Body of pancreas (tissue), 4 donors: Measurements from ENCODE around the gene ULBP3.

Experiments used
- POLR2A ChIP-seq, 3 donors: fragments of 450-650 bp; IDR thresholded peaks; one replicate each; pipeline ENCODE4 v1.6.1; 2016; ENCODE audit warnings: antibody characterized with exemption in 3 of 3, mild to moderate bottlenecking in 2 of 3
- TF ChIP-seq, protein P1 (sequence below), 7 experiments: fragments of 450-650 bp in 4 of 7; fragments of 200-600 bp in 3 of 7; sonication (generic) in 3 of 7; IDR thresholded peaks; one replicate each; pipeline ENCODE4 v1.5.1; 2016 to 2019; ENCODE audit warnings: antibody characterized with exemption in 7 of 7

DNA sequence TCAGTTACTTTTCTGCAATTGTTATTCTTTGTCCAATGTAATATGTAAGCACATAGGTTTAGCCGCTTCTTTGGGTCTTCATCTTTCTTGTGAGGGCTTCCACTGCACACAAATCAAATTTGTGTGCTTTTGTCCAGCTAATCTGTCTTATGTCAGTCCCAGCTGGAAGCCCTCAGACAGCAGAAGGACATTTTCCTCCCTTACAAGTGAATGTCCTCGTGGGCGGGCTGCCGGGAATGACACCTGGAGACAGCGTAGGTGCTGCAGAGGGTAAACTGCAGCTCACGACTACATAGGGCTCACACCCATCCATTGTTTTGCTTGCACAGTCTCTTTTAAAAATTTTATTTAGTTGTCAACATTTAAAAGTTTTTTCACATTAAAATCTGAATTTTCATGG lies 49.3 kb upstream of the ULBP3 start:
- TF ChIP-seq, protein P1, sequence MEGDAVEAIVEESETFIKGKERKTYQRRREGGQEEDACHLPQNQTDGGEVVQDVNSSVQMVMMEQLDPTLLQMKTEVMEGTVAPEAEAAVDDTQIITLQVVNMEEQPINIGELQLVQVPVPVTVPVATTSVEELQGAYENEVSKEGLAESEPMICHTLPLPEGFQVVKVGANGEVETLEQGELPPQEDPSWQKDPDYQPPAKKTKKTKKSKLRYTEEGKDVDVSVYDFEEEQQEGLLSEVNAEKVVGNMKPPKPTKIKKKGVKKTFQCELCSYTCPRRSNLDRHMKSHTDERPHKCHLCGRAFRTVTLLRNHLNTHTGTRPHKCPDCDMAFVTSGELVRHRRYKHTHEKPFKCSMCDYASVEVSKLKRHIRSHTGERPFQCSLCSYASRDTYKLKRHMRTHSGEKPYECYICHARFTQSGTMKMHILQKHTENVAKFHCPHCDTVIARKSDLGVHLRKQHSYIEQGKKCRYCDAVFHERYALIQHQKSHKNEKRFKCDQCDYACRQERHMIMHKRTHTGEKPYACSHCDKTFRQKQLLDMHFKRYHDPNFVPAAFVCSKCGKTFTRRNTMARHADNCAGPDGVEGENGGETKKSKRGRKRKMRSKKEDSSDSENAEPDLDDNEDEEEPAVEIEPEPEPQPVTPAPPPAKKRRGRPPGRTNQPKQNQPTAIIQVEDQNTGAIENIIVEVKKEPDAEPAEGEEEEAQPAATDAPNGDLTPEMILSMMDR (IDR thresholded peaks at IDR 0.05), result no peak
- TF ChIP-seq POLR2A (IDR thresholded peaks at IDR 0.05), result no peak
